ENCODE measurements around the gene SAMD3.
"Not testable (repeated sequence)": the region's sequence is repeated elsewhere in the genome, so short reads cannot be mapped to it uniquely, and the experiment has no call there.

SAMD3 gene, protein sequence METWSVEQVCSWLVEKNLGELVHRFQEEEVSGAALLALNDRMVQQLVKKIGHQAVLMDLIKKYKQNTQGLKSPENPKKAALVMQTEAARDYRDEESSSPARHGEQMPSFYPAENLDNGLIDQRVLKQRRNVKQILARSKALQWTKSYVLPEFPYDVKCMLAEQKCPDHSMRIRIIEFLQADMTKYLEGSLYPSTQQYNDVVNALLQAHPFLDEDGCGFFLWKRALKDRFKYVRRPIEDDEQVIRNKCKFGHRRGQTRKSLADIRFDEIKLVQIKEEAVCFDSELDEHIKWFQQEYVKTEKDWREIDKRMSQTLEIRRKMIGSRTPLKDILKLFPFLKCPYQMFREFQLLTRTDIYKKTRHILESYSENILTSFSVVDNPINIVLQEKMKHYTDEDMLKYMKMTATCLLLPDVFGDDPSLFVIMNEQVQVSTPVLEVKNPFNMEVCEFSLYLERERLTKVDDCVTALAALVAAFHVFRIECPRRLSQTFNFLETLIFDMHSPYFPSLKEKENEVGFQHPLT
- total RNA-seq, result 53.6 to 184 (median 129) reads per million in 4 experiments

GRCh38 chr6:130222775-130223174, at the start of gene SAMD3:
TSS of gene SAMD3 (minus strand) at chr6:130222951. CDS start at chr6:130215273, 7,678 bp downstream.
- no peak for DNase-seq

GRCh38 chr6:130269969-130270635, 47.4 kb upstream of the SAMD3 start:
- no peak for DNase-seq

DNA sequence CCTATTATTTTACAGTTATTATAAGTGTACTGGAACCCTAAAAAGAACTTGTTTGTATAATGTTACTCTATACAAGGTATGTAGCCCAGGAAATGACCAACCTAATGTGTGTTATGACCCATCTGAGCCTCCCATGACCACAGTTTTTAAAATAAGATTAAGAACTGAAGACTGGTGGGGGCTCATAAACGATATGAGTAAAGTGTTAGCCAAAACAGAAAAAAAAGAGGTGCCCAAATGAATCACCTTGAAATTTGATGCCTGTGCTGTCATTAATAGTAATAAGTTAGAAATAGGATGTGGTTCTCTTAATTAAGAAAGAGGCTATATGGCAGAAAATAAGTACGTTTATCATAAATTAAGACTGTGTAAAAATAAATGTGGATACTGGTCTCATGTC, 42.8 kb upstream of the SAMD3 start:
- not testable (repeated sequence) for DNase-seq

GRCh38 chr6:130262008-130262407, 39.3 kb upstream of the SAMD3 start:
- DNase-seq, result no peak

GRCh38 chr6:130261558-130261957, 38.8 kb upstream of the SAMD3 start:
- not testable (repeated sequence) for DNase-seq

- DNase-seq, result not testable (repeated sequence)
Measured at GRCh38 chr6:130260614-130261241, 38.0 kb upstream of the SAMD3 start.

- DNase-seq, result not testable (repeated sequence)
Measured at GRCh38 chr6:130260050-130260462, 37.3 kb upstream of the SAMD3 start.

DNA sequence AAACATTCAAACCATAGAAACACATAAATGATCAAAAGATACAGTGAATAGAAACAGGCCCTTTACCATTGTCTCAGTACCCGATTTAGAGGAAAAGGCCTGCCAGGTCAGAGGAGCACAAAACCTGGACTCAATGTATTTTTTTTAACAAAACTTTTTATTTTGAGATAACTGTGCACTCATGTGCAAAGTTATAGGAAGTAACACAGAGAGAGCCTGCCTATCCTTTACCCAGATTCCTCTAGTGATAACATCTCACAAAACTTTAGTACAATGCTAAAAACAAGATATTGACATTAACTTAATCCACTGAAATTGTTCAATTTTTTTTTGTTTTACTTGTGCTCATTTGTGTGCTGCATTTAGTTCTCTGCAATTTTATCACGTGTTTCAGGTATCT, 36.8 kb upstream of the SAMD3 start:
- DNase-seq, result no peak

DNA sequence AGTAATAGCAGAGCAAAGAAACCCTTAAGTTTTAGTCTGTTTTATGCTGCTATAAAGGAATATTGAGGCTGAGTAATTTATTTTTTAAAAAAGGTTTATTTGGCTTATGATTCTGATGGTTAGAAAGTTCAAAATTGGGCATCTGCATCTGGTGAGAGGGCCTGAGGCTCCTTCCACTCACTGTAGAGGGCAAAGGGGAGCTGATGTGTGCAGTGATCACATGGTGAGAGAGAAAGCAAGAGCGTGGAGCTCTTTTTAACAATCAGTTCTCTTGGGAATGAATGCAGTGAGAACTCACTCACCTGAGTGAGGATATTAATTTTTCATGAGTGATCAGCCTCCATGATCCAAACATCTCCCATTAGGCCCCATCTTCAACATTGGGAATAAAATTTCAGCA, 36.4 kb upstream of the SAMD3 start:
- DNase-seq, result no peak

- DNase-seq, result no peak
Measured at GRCh38 chr6:130252527-130253237, 29.9 kb upstream of the SAMD3 start.

- DNase-seq, result no peak
Measured at GRCh38 chr6:130245267-130245666, 22.5 kb upstream of the SAMD3 start.

GRCh38 chr6:130244728-130245127, 22.0 kb upstream of the SAMD3 start:
- DNase-seq, result no peak

DNA sequence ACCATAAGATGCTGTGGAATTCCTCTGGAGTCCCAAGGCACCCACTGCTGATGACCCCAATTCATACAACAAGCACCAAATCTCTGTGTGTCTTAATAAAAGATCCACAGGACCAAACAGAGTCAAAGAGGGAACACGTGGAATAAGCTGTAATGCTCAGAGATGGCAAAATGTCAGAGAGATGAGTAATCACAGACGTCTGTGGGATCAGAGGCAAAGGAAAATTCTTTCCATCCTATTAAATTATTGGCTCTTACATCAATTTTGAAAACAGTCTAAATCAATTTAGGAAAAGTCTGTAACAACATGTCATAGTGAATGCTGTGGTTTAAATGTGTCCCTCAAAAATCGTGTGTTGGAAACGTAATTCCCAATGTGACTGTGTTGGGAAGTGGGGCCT, 17.5 kb upstream of the SAMD3 start:
- no peak for DNase-seq

DNA sequence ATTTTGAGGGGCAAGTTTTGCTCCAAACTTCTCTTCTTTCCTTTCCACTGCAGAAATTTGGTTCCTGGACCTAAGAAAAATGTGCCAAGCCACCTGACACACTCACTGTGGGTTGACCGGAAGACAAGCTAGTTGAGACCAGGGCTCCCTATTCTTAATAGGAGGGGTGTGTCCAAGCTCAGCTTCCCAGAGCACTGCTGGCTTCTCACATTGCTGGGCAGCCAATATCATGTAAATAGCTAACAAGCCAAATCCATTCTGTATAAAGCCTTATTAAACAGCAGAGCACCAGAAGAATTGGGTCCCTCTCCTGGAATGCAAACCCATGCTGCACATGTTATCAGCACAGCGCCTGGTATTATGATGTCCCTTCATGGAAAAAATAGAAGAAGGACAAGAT, 17.0 kb upstream of the SAMD3 start:
- no peak for DNase-seq

- DNase-seq, result no peak
Measured at GRCh38 chr6:130233330-130233729, 10.6 kb upstream of the SAMD3 start.

- not testable (repeated sequence) for DNase-seq
Measured at GRCh38 chr6:130230531-130230930, 7.8 kb upstream of the SAMD3 start.

GRCh38 chr6:130229645-130230044, 6.9 kb upstream of the SAMD3 start:
- DNase-seq, result no peak

- DNase-seq, result peak; percentile 10
Measured at GRCh38 chr6:130223508-130223907, 757 bp upstream of the SAMD3 start.

- DNase-seq, result no peak
Measured at GRCh38 chr6:130218134-130218533, 4.6 kb downstream of the SAMD3 start.

DNA sequence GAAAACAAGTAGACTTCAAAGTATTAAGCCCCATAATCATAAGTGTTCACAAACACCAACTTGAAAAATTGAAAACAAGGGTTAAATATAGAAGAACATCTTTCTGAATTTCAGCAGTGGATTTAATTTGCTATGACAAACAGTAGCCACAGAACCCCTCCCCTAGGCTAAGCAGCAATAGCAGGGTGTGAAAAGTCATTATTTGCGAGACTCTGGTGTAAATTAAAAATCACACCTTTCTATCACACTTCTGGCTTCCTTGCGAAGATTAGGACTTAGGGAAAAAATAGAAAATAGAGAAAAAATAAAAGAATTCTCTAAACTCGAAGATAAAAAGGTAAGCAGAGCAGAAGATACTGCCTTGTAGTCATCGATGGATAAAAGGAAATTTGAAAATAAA, 6.1 kb downstream of the SAMD3 start:
- no peak for DNase-seq

- no peak for DNase-seq
Measured at GRCh38 chr6:130215526-130215925, 7.2 kb downstream of the SAMD3 start.

GRCh38 chr6:130212215-130212874, 10.4 kb downstream of the SAMD3 start:
- DNase-seq, result no peak

Measured in effector CD8-positive, alpha-beta T cell (primary cell).